Activated naive CD8-positive, alpha-beta T cell (primary cell): ENCODE measurements around the gene ZNF493.
A peak's percentile ranks its signal among the peaks of the same experiment; 100 is the strongest.

Source experiments
- H3K27ac Mint-ChIP-seq: one replicate; pipeline ENCODE4 v1.8.0; 2021; ENCODE audit warnings: mixed read lengths
- H3K27me3 Mint-ChIP-seq: one replicate; pipeline ENCODE4 v1.8.0; 2021; ENCODE audit warnings: mixed read lengths
- H3K36me3 Mint-ChIP-seq: one replicate; pipeline ENCODE4 v1.8.0; 2021; ENCODE audit warnings: mixed read lengths
- H3K4me1 Mint-ChIP-seq: one replicate; pipeline ENCODE4 v1.8.0; 2021; ENCODE audit warnings: low read depth, mixed read lengths
- H3K4me3 Mint-ChIP-seq: one replicate; pipeline ENCODE4 v1.8.0; 2021; ENCODE audit warnings: mild to moderate bottlenecking, mixed read lengths
- H3K9me3 Mint-ChIP-seq: one replicate; pipeline ENCODE4 v1.8.0; 2021; ENCODE audit warnings: low read depth, mixed read lengths

The ZNF493 gene

GRCh38 chr19:21396893-21397572 lies at the start of gene ZNF493:
Gene ZNF493, plus strand, starts transcription at chr19:21397133. Its CDS starts 105 bp downstream, at chr19:21397238.
- H3K4me1 Mint-ChIP-seq: peaks cover 34% of the 10 kb centered on the region
- H3K9me3 Mint-ChIP-seq: peaks cover 20% of the 10 kb centered on the region
- H3K4me3 Mint-ChIP-seq: peak within 1 kb of the TSS; percentile 99
- peaks cover 32% of the 10 kb centered on the region for H3K36me3 Mint-ChIP-seq
- no peaks in the 10 kb centered on the region for H3K27me3 Mint-ChIP-seq
- peak within 1 kb of the TSS; percentile 92 for H3K27ac Mint-ChIP-seq

GRCh38 chr19:21352830-21353229 lies 44.1 kb upstream of the ZNF493 start:
- peaks cover 3% of the 10 kb centered on the region for H3K36me3 Mint-ChIP-seq
- no peak overlapping the region for H3K4me3 Mint-ChIP-seq
- peaks cover 10% of the 10 kb centered on the region for H3K4me1 Mint-ChIP-seq
- H3K27ac Mint-ChIP-seq: no peak overlapping the region
- peaks cover 18% of the 10 kb centered on the region for H3K9me3 Mint-ChIP-seq
- H3K27me3 Mint-ChIP-seq: no peaks in the 10 kb centered on the region

GRCh38 chr19:21358768-21359451 lies 38.0 kb upstream of the ZNF493 start, which contains the start of gene ZNF738:
Gene ZNF738, plus strand, starts transcription at chr19:21359000. Its CDS starts 141 bp downstream, at chr19:21359141.
- Mint-ChIP-seq H3K27me3 (no peaks in the 10 kb centered on the region), H3K4me3 (peak within 1 kb of the TSS; percentile 99), H3K27ac (peak within 1 kb of the TSS; percentile 95), H3K4me1 (peaks cover 14% of the 10 kb centered on the region), H3K36me3 (peaks cover 7% of the 10 kb centered on the region), H3K9me3 (peaks cover 3% of the 10 kb centered on the region)

GRCh38 chr19:21362291-21362690 lies 34.6 kb upstream of the ZNF493 start:
- Mint-ChIP-seq H3K27ac (no peak overlapping the region), H3K9me3 (no peaks in the 10 kb centered on the region), H3K4me1 (peaks cover 13% of the 10 kb centered on the region), H3K36me3 (peaks cover 22% of the 10 kb centered on the region), H3K4me3 (peak overlapping the region; percentile 6), H3K27me3 (no peaks in the 10 kb centered on the region)

- peaks cover 59% of the 10 kb centered on the region for H3K36me3 Mint-ChIP-seq
- H3K9me3 Mint-ChIP-seq: peaks cover 39% of the 10 kb centered on the region
- no peak overlapping the region for H3K27ac Mint-ChIP-seq
These were observed 12.9 kb upstream of the ZNF493 start for GRCh38 chr19:21383980-21384582.

GRCh38 chr19:21396121-21396520 lies 812 bp upstream of the ZNF493 start:
- Mint-ChIP-seq H3K36me3 (peaks cover 29% of the 10 kb centered on the region), H3K27ac (no peak overlapping the region), H3K4me3 (no peak overlapping the region), H3K9me3 (peaks cover 23% of the 10 kb centered on the region), H3K27me3 (no peaks in the 10 kb centered on the region), H3K4me1 (peaks cover 32% of the 10 kb centered on the region)

More at GRCh38 chr19:21383980-21384582, 12.9 kb upstream of the ZNF493 start:
- no peaks in the 10 kb centered on the region for H3K27me3 Mint-ChIP-seq
- H3K4me1 Mint-ChIP-seq: no peaks in the 10 kb centered on the region
- H3K4me3 Mint-ChIP-seq: no peak overlapping the region

GRCh38 chr19:21398851-21399250 lies 1.9 kb downstream of the ZNF493 start:
- H3K36me3 Mint-ChIP-seq: peaks cover 33% of the 10 kb centered on the region
- no peak overlapping the region for H3K27ac Mint-ChIP-seq
- no peaks in the 10 kb centered on the region for H3K27me3 Mint-ChIP-seq

GRCh38 chr19:21402303-21402985 lies 5.5 kb downstream of the ZNF493 start:
- H3K36me3 Mint-ChIP-seq: peaks cover 50% of the 10 kb centered on the region
- no peaks in the 10 kb centered on the region for H3K27me3 Mint-ChIP-seq
- H3K4me3 Mint-ChIP-seq: no peak overlapping the region
- H3K4me1 Mint-ChIP-seq: peaks cover 34% of the 10 kb centered on the region
- H3K27ac Mint-ChIP-seq: no peak overlapping the region
- peaks cover 9% of the 10 kb centered on the region for H3K9me3 Mint-ChIP-seq

More at GRCh38 chr19:21398851-21399250, 1.9 kb downstream of the ZNF493 start:
- Mint-ChIP-seq H3K4me1 (peaks cover 39% of the 10 kb centered on the region), H3K4me3 (peak overlapping the region; percentile 99), H3K9me3 (peaks cover 11% of the 10 kb centered on the region)

GRCh38 chr19:21410166-21410565 lies 13.2 kb downstream of the ZNF493 start:
- Mint-ChIP-seq H3K36me3 (peaks cover 60% of the 10 kb centered on the region), H3K4me1 (no peaks in the 10 kb centered on the region), H3K4me3 (no peak overlapping the region), H3K27ac (no peak overlapping the region), H3K9me3 (peaks cover 28% of the 10 kb centered on the region), H3K27me3 (no peaks in the 10 kb centered on the region)

GRCh38 chr19:21422244-21422643 lies 25.3 kb downstream of the ZNF493 start:
- Mint-ChIP-seq H3K27ac (no peak overlapping the region), H3K27me3 (no peaks in the 10 kb centered on the region), H3K9me3 (peaks cover 50% of the 10 kb centered on the region), H3K36me3 (peaks cover 59% of the 10 kb centered on the region), H3K4me1 (no peaks in the 10 kb centered on the region), H3K4me3 (no peak overlapping the region)

- no peaks in the 10 kb centered on the region for H3K4me1 Mint-ChIP-seq
- no peaks in the 10 kb centered on the region for H3K27me3 Mint-ChIP-seq
- H3K4me3 Mint-ChIP-seq: no peak overlapping the region
- peaks cover 49% of the 10 kb centered on the region for H3K36me3 Mint-ChIP-seq
- H3K9me3 Mint-ChIP-seq: peaks cover 43% of the 10 kb centered on the region
- no peak overlapping the region for H3K27ac Mint-ChIP-seq
These were observed 26.4 kb downstream of the ZNF493 start for GRCh38 chr19:21423057-21424041.

GRCh38 chr19:21430675-21431074 lies 33.7 kb downstream of the ZNF493 start:
- Mint-ChIP-seq H3K36me3 (peaks cover 6% of the 10 kb centered on the region), H3K9me3 (peaks cover 19% of the 10 kb centered on the region), H3K27me3 (no peaks in the 10 kb centered on the region), H3K27ac (no peak overlapping the region), H3K4me3 (no peak overlapping the region), H3K4me1 (no peaks in the 10 kb centered on the region)

GRCh38 chr19:21432590-21432989 lies 35.7 kb downstream of the ZNF493 start:
- Mint-ChIP-seq H3K4me1 (no peaks in the 10 kb centered on the region), H3K9me3 (peaks cover 17% of the 10 kb centered on the region), H3K27ac (no peak overlapping the region), H3K36me3 (peaks cover 8% of the 10 kb centered on the region), H3K27me3 (no peaks in the 10 kb centered on the region), H3K4me3 (no peak overlapping the region)

- H3K36me3 Mint-ChIP-seq: peaks cover 8% of the 10 kb centered on the region
- H3K9me3 Mint-ChIP-seq: peaks cover 18% of the 10 kb centered on the region
- H3K27ac Mint-ChIP-seq: no peak overlapping the region
- H3K4me1 Mint-ChIP-seq: no peaks in the 10 kb centered on the region
- H3K4me3 Mint-ChIP-seq: no peak overlapping the region
- no peaks in the 10 kb centered on the region for H3K27me3 Mint-ChIP-seq
These were observed 37.6 kb downstream of the ZNF493 start for GRCh38 chr19:21434516-21434915.
